B cell (primary cell): ENCODE data around the gene PES1. TPM values are rescaled to one million over a fixed set of nuclear protein-coding genes. Genes with fewer than 3 reads are reported as not detected.

Experiments
- ATAC-seq: fragments of 200-7000 bp; cut with Tn5 transposase; one replicate; pipeline ENCODE4 v1.10.0; 2021; ENCODE audit warnings: low read depth, mild to moderate bottlenecking, moderate number of reproducible peaks, moderate library complexity
- CTCF ChIA-PET: fragments of 350-600 bp; sonication (Branson Sonifier 250); formaldehyde crosslinking; loops from one replicate; lab custom pipeline; 2021; ENCODE audit warnings: antibody characterized with exemption, inconsistent platforms; lab: Charles Lee
- POLR2A ChIA-PET: fragments of 350-600 bp; sonication (Branson Sonifier 250); formaldehyde crosslinking; loops from one replicate; lab custom pipeline; 2021; ENCODE audit warnings: antibody characterized with exemption; lab: Charles Lee
- DNase-seq: peaks from one replicate; pipeline ENCODE4 v3.0.0; 2013
- H2AFZ ChIP-seq: 2 replicates; pipeline ENCODE4 v1.6.1; 2012; ENCODE audit warnings: mild to moderate bottlenecking, low read depth, low read length; ENCODE audit not compliant: insufficient read depth, poor library complexity, severe bottlenecking
- H3K27ac ChIP-seq, 2 donors: 1 replicate in 1 of 2; 2 replicates in 1 of 2; pipeline ENCODE4 v1.5.1; 2012 to 2013; ENCODE audit warnings: low read length in 2 of 2, mild to moderate bottlenecking in 2 of 2, moderate library complexity in 1 of 2
- H3K27me3 ChIP-seq, 4 experiments: fragments of 200-600 bp in 1 of 4; sonication (generic) in 1 of 4; replicated peaks in 1 of 4; 1 replicate in 2 of 4; 2 replicates in 2 of 4; pipeline versions ENCODE4 v1.6.1 to v1.7.0; 2013 to 2016; ENCODE audit warnings: low read length in 3 of 4, mild to moderate bottlenecking in 2 of 4, mixed read lengths in 1 of 4, moderate library complexity in 1 of 4; ENCODE audit not compliant: insufficient read depth in 4 of 4, control insufficient read depth in 3 of 4; ENCODE audit errors: control extremely low read depth in 1 of 4
- H3K36me3 ChIP-seq, 2 experiments: replicated peaks in 1 of 2; 1 replicate in 1 of 2; 2 replicates in 1 of 2; pipeline versions ENCODE4 v1.6.1 to v1.7.1; 2013; ENCODE audit warnings: low read length in 1 of 2; ENCODE audit not compliant: insufficient read depth in 2 of 2, control insufficient read depth in 1 of 2; ENCODE audit errors: control extremely low read depth in 1 of 2, extremely low read depth in 1 of 2
- H3K4me1 ChIP-seq, 2 donors: fragments of 200-600 bp in 1 of 2; sonication (generic) in 1 of 2; 1 replicate in 1 of 2; 2 replicates in 1 of 2; pipeline versions ENCODE4 v1.5.1 to v1.6.1; 2013 to 2017; ENCODE audit warnings: low read length in 2 of 2; ENCODE audit not compliant: control insufficient read depth in 2 of 2, insufficient read depth in 2 of 2
- H3K4me2 ChIP-seq: replicated peaks from 2 replicates; pipeline ENCODE3; 2012; ENCODE audit warnings: mild to moderate bottlenecking, low read depth, low read length; ENCODE audit not compliant: poor library complexity, severe bottlenecking
- H3K4me3 ChIP-seq, 5 experiments: fragments of 200-600 bp in 1 of 5; sonication (generic) in 1 of 5; 1 replicate in 3 of 5; 2 replicates in 2 of 5; pipeline versions ENCODE4 v1.5.1 to v1.7.0; 2011 to 2016; ENCODE audit warnings: low read length in 4 of 5, mild to moderate bottlenecking in 4 of 5, low read depth in 2 of 5, control low read depth in 1 of 5, moderate library complexity in 1 of 5; ENCODE audit not compliant: insufficient read depth in 1 of 5; ENCODE audit errors: control extremely low read depth in 1 of 5, extremely low read depth in 1 of 5
- H3K79me2 ChIP-seq: fragments of 200-600 bp; sonication (generic); one replicate; pipeline ENCODE4 v1.6.0; 2016; ENCODE audit warnings: low read length; ENCODE audit not compliant: control insufficient read depth, insufficient read depth
- H3K9ac ChIP-seq: fragments of 200-600 bp; sonication (generic); 2 replicates; pipeline ENCODE4 v1.6.1; 2017; ENCODE audit warnings: mild to moderate bottlenecking, low read length, moderate library complexity
- H3K9me3 ChIP-seq, 3 donors: one replicate each; pipeline versions ENCODE4 v1.6.1 to v1.7.1; 2013; ENCODE audit warnings: low read length in 2 of 3; ENCODE audit not compliant: control insufficient read depth in 2 of 3, insufficient read depth in 1 of 3; ENCODE audit errors: control extremely low read depth in 1 of 3
- H4K20me1 ChIP-seq: 2 replicates; pipeline ENCODE4 v1.6.0; 2012; ENCODE audit warnings: mild to moderate bottlenecking, low read length; ENCODE audit not compliant: insufficient read depth, control insufficient read depth, poor library complexity, severe bottlenecking
- H3K27ac Mint-ChIP-seq: one replicate; pipeline ENCODE4 v1.8.0; 2021; ENCODE audit warnings: mixed read lengths
- H3K27me3 Mint-ChIP-seq: one replicate; pipeline ENCODE4 v1.8.0; 2021; ENCODE audit warnings: mixed read lengths
- H3K4me1 Mint-ChIP-seq: one replicate; pipeline ENCODE4 v1.8.0; 2021; ENCODE audit warnings: mixed read lengths
- H3K4me3 Mint-ChIP-seq: one replicate; pipeline ENCODE4 v1.8.0; 2021; ENCODE audit warnings: mixed read lengths
- H3K9me3 Mint-ChIP-seq: one replicate; pipeline ENCODE4 v1.8.0; 2022; ENCODE audit warnings: mixed read lengths; ENCODE audit not compliant: insufficient read depth
- EZH2 ChIP-seq: IDR thresholded peaks from 2 replicates; pipeline ENCODE4 v1.6.1; 2012; ENCODE audit warnings: borderline replicate concordance, low read depth, mild to moderate bottlenecking, moderate library complexity, low read length; ENCODE audit not compliant: insufficient read depth, poor library complexity, severe bottlenecking
- WGBS: methylation state at CpG from one replicate; pipeline ENCODE4 v1.1.5; 2013; ENCODE audit warnings: missing lambda C conversion rate; ENCODE audit not compliant: insufficient coverage; 5-methylcytosine and 5-hydroxymethylcytosine counted together
- intact Hi-C: fragments of 100-400 bp; cut with micrococcal nuclease; formaldehyde crosslinking; loops from one replicate; pipeline ENCODE4 v1.10.0; 2022
- polyA plus RNA-seq: library from polyadenylated mRNA; depleted of rRNA; stranded (reverse); fragments of >200 nt; gene quantifications from 2 replicates; pipeline ENCODE4 v1.2.3, GENCODE V29; 2012
- total RNA-seq, 2 donors: library from RNA; stranded (reverse); fragments of 120-200 nt in 1 of 2; gene quantifications; 1 replicate in 1 of 2; 2 replicates in 1 of 2; pipeline versions ENCODE4 v1.2.3 to v1.2.4, GENCODE V29; 2013 to 2022
- TF ChIP-seq, protein P1 (sequence below): fragments of 200-600 bp; IDR thresholded peaks from one replicate; pipeline ENCODE4 v1.8.0; 2022; ENCODE audit warnings: antibody characterized with exemption, mild to moderate bottlenecking

The PES1 gene
- total and polyA plus RNA-seq, 2 donors (not counting 1 experiment from before 2014, with no cell fraction given) = 38.1 to 75.2 TPM

DNA sequence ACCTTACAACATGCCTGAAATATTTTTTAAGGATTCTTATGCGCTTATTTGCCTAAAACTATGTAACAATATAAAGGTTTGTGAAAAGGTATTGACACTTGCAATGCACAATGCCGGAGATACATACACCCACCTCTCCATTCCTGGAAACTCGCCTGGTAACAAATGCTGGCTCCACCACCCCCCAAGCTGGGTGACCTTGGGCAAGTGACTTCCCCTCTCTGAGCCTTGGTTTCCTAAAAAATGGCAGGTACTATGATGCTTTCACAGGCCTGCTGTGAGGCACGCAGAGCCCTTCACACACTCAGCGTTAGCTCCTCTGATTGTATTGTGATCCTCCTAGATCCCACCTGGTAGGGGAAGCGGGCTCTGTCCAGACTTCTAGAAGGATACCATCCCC, 19.5 kb downstream of the PES1 start:
- Histone ChIP-seq H3K4me2 (no peak overlapping the region), H3K4me1 (no peaks in the 10 kb centered on the region), H3K27ac (no peak overlapping the region), H3K79me2 (no peaks in the 10 kb centered on the region), H3K9me3 (no peaks in the 10 kb centered on the region), H3K27me3 (peaks cover 0 to 3% (median 0%) of the 10 kb centered on the region in 4 experiments), H2AFZ (no peak overlapping the region), H3K36me3 (peaks cover 0 to 18% of the 10 kb centered on the region in 2 experiments), H3K9ac (no peak overlapping the region), H4K20me1 (no peaks in the 10 kb centered on the region), H3K4me3 (no peak overlapping the region)
- no peak for ATAC-seq
- ChIA-PET CTCF (no interaction called here), POLR2A (no interaction called here)
- no peak for DNase-seq
- peaks cover 5% of the 10 kb centered on the region for H3K27me3 Mint-ChIP-seq
- 86% methylated on average over 4 of the region's 6 CpGs for WGBS
- no peak for TF ChIP-seq EZH2
- TF ChIP-seq, protein P1, sequence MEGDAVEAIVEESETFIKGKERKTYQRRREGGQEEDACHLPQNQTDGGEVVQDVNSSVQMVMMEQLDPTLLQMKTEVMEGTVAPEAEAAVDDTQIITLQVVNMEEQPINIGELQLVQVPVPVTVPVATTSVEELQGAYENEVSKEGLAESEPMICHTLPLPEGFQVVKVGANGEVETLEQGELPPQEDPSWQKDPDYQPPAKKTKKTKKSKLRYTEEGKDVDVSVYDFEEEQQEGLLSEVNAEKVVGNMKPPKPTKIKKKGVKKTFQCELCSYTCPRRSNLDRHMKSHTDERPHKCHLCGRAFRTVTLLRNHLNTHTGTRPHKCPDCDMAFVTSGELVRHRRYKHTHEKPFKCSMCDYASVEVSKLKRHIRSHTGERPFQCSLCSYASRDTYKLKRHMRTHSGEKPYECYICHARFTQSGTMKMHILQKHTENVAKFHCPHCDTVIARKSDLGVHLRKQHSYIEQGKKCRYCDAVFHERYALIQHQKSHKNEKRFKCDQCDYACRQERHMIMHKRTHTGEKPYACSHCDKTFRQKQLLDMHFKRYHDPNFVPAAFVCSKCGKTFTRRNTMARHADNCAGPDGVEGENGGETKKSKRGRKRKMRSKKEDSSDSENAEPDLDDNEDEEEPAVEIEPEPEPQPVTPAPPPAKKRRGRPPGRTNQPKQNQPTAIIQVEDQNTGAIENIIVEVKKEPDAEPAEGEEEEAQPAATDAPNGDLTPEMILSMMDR = no peak
- H3K27ac Mint-ChIP-seq = no peak overlapping the region
- H3K4me1 Mint-ChIP-seq = peaks cover 6% of the 10 kb centered on the region
- no peaks in the 10 kb centered on the region for H3K9me3 Mint-ChIP-seq
- intact Hi-C loops = no loop called here
- no peak overlapping the region for H3K4me3 Mint-ChIP-seq

DNA sequence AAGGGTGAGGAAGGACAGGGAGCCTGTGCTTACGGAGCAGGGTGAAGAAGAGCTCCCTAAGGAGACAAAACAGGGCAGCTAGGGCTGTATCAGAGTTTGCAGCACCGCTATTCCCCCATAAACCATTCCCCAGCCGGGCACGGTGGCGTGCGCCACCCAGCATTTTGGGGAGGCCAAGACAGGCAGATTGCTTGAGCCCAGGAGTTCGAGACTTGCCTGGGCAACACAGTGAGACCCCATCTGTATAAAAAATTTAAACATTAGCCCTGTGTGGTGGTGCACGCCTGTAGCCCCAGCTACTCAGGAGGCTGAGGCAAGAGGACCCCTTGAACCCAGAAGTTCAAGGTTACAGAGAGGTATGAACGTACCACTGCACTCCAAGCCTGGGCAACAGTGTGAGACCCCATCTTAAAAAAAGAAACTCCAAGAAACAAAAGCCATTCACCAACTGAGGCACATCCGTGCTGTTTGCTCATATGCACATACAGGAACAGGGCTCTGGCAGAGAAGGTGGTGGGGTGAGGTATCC, 22.0 kb downstream of the PES1 start:
- no peaks in the 10 kb centered on the region for H4K20me1 ChIP-seq
- Mint-ChIP-seq H3K9me3 (no peaks in the 10 kb centered on the region), H3K27me3 (peaks cover 5% of the 10 kb centered on the region), H3K4me3 (no peak overlapping the region), H3K27ac (no peak overlapping the region), H3K4me1 (no peaks in the 10 kb centered on the region)
- H2AFZ ChIP-seq = no peak overlapping the region
- no peaks in the 10 kb centered on the region for H3K79me2 ChIP-seq
- H3K27me3 ChIP-seq = peaks cover 0 to 3% (median 0%) of the 10 kb centered on the region in 4 experiments
- H3K27ac ChIP-seq = no peak overlapping the region
- no peak overlapping the region for H3K4me3 ChIP-seq
- no peaks in the 10 kb centered on the region for H3K36me3 ChIP-seq
- ATAC-seq (no peak), DNase-seq (no peak)
- H3K4me2 ChIP-seq = no peak overlapping the region
- no peaks in the 10 kb centered on the region for H3K9me3 ChIP-seq
- TF ChIP-seq, protein P1 = no peak
- no peak for TF ChIP-seq EZH2
- no peaks in the 10 kb centered on the region for H3K4me1 ChIP-seq
- ChIA-PET POLR2A (no interaction called here), CTCF (no interaction called here)
- WGBS = 80% methylated on average over 2 of the region's 10 CpGs
- H3K9ac ChIP-seq = no peak overlapping the region
- intact Hi-C loops = no loop called here
